ENCODE measurements around the gene PTMA. TPM values are rescaled to one million over a fixed set of nuclear protein-coding genes. Genes with fewer than 3 reads are reported as not detected.
"Not testable (repeated sequence)": the region's sequence is repeated elsewhere in the genome, so short reads cannot be mapped to it uniquely, and the experiment has no call there.

PTMA gene
- polyA plus RNA-seq, 2 of the 4 experiments (the other 2 are of a cell fraction), result 1,191 to 2,360 TPM

DNA sequence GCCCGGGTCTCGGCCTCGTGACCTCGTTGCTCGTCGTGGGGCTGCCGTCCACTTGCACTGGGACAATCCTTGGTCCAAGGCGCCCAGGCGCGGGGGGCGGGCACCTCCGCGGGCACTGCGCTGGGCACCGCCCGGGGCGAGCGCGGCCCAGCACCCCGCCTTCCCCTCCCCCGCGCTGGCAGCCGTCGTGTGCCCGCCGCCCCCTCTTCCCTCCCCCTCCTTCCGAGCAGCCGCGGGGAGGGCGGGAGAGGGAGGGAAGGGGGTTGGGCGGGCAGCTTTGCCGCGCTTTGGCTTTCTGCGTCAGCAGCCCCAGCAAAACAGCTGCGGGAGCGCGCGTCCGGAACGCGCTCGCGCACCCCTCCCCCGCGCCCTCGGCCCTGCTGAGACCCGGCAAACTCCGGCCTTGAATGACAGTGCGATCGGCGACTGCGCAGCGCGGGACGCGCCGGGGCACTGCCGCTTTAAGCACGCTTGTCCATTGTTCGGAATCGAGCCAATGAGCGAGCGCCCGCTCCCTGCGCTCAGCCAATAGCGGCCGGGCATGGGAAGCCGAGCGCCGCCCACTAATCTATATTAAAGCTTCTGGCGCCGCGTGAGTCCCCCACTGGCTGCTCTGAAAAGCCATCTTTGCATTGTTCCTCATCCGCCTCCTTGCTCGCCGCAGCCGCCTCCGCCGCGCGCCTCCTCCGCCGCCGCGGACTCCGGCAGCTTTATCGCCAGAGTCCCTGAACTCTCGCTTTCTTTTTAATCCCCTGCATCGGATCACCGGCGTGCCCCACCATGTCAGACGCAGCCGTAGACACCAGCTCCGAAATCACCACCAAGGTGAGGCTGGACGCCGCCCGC is at the start of gene PTMA (continued):
- TF ChIP-seq, protein P1, sequence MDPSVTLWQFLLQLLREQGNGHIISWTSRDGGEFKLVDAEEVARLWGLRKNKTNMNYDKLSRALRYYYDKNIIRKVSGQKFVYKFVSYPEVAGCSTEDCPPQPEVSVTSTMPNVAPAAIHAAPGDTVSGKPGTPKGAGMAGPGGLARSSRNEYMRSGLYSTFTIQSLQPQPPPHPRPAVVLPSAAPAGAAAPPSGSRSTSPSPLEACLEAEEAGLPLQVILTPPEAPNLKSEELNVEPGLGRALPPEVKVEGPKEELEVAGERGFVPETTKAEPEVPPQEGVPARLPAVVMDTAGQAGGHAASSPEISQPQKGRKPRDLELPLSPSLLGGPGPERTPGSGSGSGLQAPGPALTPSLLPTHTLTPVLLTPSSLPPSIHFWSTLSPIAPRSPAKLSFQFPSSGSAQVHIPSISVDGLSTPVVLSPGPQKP (IDR thresholded peaks at IDR 0.05; ENCODE audit: low read depth, low read length), result no peak
- TF ChIP-seq CBX8 (IDR thresholded peaks at IDR 0.05) (no peak), MAFK (IDR thresholded peaks at IDR 0.05; ENCODE audit: partially characterized antibody) (peak; percentile 13), CBX2 (IDR thresholded peaks at IDR 0.05; ENCODE audit: borderline replicate concordance, low read depth) (no peak), EP300 (IDR thresholded peaks at IDR 0.05) (no peak; a peak in 1 of 5 replicates), CHD4 (IDR thresholded peaks at IDR 0.05; ENCODE audit: borderline replicate concordance) (no peak), NR3C1 (IDR thresholded peaks at IDR 0.05) (no peak), ZFP36 (IDR thresholded peaks at IDR 0.05; ENCODE audit: borderline replicate concordance, partially characterized antibody) (no peak), RAD21 (conservative IDR thresholded peaks at IDR 0.05 in 1 of 2, IDR thresholded peaks at IDR 0.05 in 1 of 2) (no peak), HOXA7 (CRISPR knock-in tag; IDR thresholded peaks at IDR 0.05) (0 out of 2 replicates have a peak, but pooled peaks have one; percentile 63), EHMT2 (IDR thresholded peaks at IDR 0.05; ENCODE audit: low read depth) (no peak), TFCP2L1 (CRISPR knock-in tag; IDR thresholded peaks at IDR 0.05) (peak; percentile 71; the same call in 1 of the 2 replicates), JUN (IDR thresholded peaks at IDR 0.05) (peak; percentile 91 to 97), ZSCAN20 (CRISPR knock-in tag; IDR thresholded peaks at IDR 0.05) (no peak), MAZ (IDR thresholded peaks at IDR 0.05; ENCODE audit: borderline replicate concordance, low read depth, low read length) (peak; percentile 92; the same call in 1 of the 2 replicates), RFX5 (IDR thresholded peaks at IDR 0.05) (no peak; the same call in 1 of the 2 replicates), MYC (IDR thresholded peaks at IDR 0.05; ENCODE audit: borderline replicate concordance, low read length) (0 out of 2 replicates have a peak, but pooled peaks have one; percentile 27), NPAS2 (CRISPR knock-in tag; IDR thresholded peaks at IDR 0.05; ENCODE audit: borderline replicate concordance) (no peak), POLR2AphosphoS2 (conservative IDR thresholded peaks at IDR 0.05; ENCODE audit: low read length) (no peak)
- TF ChIP-seq, protein P2, sequence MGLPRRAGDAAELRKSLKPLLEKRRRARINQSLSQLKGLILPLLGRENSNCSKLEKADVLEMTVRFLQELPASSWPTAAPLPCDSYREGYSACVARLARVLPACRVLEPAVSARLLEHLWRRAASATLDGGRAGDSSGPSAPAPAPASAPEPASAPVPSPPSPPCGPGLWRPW (IDR thresholded peaks at IDR 0.05), result no peak
- TF ChIP-seq, protein P3, sequence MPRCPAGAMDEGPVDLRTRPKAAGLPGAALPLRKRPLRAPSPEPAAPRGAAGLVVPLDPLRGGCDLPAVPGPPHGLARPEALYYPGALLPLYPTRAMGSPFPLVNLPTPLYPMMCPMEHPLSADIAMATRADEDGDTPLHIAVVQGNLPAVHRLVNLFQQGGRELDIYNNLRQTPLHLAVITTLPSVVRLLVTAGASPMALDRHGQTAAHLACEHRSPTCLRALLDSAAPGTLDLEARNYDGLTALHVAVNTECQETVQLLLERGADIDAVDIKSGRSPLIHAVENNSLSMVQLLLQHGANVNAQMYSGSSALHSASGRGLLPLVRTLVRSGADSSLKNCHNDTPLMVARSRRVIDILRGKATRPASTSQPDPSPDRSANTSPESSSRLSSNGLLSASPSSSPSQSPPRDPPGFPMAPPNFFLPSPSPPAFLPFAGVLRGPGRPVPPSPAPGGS (IDR thresholded peaks at IDR 0.05), result peak; percentile 98
- TF ChIP-seq, protein P4, sequence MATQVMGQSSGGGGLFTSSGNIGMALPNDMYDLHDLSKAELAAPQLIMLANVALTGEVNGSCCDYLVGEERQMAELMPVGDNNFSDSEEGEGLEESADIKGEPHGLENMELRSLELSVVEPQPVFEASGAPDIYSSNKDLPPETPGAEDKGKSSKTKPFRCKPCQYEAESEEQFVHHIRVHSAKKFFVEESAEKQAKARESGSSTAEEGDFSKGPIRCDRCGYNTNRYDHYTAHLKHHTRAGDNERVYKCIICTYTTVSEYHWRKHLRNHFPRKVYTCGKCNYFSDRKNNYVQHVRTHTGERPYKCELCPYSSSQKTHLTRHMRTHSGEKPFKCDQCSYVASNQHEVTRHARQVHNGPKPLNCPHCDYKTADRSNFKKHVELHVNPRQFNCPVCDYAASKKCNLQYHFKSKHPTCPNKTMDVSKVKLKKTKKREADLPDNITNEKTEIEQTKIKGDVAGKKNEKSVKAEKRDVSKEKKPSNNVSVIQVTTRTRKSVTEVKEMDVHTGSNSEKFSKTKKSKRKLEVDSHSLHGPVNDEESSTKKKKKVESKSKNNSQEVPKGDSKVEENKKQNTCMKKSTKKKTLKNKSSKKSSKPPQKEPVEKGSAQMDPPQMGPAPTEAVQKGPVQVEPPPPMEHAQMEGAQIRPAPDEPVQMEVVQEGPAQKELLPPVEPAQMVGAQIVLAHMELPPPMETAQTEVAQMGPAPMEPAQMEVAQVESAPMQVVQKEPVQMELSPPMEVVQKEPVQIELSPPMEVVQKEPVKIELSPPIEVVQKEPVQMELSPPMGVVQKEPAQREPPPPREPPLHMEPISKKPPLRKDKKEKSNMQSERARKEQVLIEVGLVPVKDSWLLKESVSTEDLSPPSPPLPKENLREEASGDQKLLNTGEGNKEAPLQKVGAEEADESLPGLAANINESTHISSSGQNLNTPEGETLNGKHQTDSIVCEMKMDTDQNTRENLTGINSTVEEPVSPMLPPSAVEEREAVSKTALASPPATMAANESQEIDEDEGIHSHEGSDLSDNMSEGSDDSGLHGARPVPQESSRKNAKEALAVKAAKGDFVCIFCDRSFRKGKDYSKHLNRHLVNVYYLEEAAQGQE (IDR thresholded peaks at IDR 0.05), result peak; percentile 21; the same call in 1 of the 2 replicates
- TF ChIP-seq, protein P5, sequence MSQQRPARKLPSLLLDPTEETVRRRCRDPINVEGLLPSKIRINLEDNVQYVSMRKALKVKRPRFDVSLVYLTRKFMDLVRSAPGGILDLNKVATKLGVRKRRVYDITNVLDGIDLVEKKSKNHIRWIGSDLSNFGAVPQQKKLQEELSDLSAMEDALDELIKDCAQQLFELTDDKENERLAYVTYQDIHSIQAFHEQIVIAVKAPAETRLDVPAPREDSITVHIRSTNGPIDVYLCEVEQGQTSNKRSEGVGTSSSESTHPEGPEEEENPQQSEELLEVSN (IDR thresholded peaks at IDR 0.05; ENCODE audit: borderline replicate concordance, low read depth), result peak; percentile 87

DNA sequence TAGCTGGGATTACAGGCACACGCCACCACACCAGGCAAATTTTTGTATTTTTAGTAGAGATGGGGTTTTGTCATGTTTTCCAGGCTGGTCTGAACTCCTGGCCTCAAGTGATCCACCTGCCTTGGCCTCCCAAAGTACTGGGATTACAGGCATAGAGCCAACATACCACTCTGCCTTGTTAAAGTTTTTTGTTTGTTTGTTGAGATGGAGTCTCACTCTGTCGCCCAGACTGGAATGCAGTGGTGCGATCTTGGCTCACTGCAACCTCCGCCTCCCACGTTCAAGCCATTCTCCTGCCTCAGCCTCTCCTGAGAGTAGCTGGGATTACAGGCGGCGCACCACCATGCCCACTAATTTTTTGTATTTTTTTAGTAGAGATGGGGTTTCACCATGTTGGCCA is 48.3 kb upstream of the PTMA start:
- FAIRE-seq, result not testable (repeated sequence)

More for the DNA sequence above, 48.3 kb upstream of the PTMA start:
- POLR2A ChIA-PET; H3K4me2 ChIP-seq; H3K4me3 ChIP-seq; H3K27ac ChIP-seq; H3K9me3 ChIP-seq; H3K4me1 ChIP-seq; ATAC-seq; DNase-seq (ENCODE audit: low read depth in 1 of 2, low spot score in 1 of 2): not testable (repeated sequence)
- 90% methylated on average over 7 of the region's 7 CpGs for WGBS (ENCODE audit: missing lambda C conversion rate)
- CTCF ChIA-PET, result interaction anchor here (0.6 to 95.1 kb wide), 3 partner anchors 9 to 100 kb away, joined by 3 to 4158 read pairs (median 4158); partner anchors contain the start of gene PTMA
